GM12891 (cell line): Measurements from ENCODE around the gene NAA50.

Experiments
- POLR2A ChIP-seq: IDR thresholded peaks from 2 replicates; pipeline ENCODE4 v1.6.1; 2011; ENCODE audit warnings: low read depth, low read length, control low read depth
- TAF1 ChIP-seq: IDR thresholded peaks from 2 replicates; pipeline ENCODE4 v1.6.1; 2011; ENCODE audit warnings: low read depth, low read length, control low read depth

GRCh38 chr3:113678773-113679172, 67.3 kb downstream of the NAA50 start:
- TF ChIP-seq POLR2A (no peak), TAF1 (no peak)
